IPS DF 4.7 (cell line): Measurements from ENCODE around the gene GABRD.

Experiments used
- DNase-seq: peaks from one replicate; pipeline ENCODE4 v3.0.0-alpha.2; 2013; ENCODE audit warnings: low spot score; ENCODE audit errors: extremely low read depth

GABRD gene

DNA sequence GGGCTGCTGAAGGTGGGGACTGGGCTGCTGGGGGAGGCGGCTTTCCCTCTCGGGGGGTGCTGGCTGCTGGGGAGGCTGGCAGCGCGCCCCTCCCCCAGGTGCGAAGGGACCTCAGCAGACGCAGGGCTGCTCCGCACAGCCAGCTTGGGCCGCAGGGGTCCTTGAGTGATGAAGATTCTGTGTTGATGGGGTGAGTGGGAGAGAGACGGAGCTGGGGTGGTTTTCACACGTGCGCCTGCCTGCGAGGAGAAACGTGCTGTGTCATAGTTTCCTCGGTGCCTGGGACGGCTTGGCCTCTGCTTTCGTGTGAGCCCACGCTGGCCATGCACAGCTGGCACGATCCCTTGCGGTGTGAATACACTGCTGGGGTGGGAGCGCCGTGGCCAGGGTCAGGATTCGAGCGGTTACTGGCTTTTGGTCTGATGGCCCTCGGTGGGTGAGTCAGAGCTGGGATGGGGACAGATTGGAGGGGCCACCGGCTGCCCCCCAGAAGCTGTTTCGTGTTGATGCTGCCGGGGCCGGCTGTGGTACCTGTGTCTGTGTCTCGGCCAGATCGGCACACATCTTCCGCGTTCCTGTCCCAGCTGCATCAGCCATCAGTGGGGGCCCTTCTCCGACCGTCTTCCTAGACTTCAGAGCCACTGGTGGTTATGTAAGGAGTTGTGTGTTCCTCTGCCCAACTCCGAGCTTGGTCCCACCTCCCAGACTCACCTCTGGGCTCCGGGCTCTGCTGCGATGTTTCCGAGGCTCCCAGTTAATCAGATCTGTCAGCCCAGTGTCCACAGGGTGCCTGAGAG is 56.0 kb downstream of the GABRD start:
- no peak for DNase-seq

DNA sequence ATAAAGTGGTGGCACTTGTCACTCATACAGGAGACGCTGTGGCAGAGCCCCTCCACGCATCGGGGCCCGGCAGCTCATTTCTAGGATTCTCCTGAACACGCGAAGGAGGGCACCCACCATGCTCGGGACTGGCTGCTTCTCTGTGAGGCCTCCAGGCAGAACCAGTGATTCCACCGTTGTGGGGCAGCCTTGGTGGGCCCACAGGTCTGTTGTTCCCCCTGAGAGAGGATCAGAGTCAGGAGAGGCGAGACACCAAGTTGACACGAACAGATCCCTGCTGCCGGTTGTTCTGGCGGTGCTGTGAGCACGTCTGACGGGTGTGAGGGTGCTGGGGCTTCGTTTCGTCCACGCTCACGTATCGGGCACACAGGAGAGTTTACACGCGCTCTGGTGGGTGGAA is 57.7 kb downstream of the GABRD start:
- no peak for DNase-seq

DNA sequence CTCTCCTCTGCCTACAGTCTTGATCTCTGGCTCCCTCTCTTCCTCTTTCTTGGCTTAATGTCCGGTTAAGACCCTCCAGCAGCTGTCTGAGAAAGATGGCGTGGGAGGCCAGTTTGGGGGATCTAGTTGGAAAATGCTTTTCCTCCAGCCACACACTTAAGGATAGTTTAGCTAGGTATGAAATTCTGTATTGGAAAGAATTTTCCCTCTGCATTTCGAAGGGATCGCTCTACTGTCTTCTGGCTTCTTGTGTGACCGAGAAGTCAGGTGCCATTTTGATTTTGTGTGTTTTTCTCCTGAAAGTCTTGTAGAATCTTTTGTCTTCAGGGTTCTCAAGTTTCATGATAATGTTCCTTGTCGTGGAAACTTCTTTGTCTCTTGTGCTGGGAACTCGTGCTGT is 59.0 kb downstream of the GABRD start:
- no peak for DNase-seq

DNA sequence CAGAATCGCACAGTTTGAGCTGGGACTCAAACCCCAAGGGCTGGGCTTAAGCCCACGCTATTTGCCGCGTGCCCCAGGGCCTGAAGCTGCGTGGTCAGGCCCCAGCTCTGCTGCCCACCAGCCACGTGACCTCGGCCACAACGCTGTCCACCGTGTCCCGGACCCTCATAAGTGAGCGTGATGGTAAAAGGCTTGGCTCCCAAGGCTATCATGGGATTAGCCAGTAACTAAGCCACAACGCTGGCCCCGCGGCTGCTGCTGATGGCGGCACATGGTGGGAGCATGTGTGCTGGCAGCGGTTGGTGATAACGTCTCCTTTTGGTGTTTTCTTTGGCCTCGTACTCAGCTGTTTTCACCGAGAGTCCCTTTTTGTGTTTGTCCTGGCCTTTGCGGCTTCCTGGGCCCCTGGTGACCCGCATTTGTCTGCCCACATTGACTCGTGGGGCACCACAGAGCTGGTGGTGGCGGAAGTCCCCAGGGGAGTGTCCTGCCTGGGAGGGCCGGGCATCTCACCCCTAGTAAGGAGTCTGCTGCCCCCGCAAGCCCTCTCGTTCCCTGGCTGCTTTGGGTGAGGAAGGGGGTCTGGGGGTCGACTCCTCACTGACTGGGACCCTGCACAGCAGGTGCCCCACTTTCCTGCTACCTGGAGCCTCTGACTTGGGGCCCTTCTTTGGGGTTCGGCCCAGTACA is 60.4 kb downstream of the GABRD start:
- no peak for DNase-seq

DNA sequence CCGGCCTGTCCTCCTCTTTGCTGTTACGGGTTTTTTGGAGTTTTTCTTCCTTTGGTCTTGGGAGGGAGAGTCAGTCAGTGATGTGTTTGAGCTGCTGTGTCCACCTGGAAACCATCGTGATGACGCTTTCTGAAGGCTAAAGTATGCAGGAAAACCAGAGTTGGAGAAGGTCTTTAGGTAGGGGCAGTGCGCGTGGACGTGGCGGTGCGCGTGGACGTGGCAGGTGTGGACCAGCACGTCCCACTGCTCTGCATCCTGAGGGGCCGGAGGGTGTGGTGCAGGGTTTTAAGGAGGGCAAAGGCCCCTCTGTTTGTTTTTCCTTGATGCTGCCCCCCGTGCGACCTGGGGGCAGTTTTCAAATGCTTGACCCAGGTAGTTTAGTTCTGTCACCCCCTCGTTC is 61.0 kb downstream of the GABRD start:
- DNase-seq, result no peak
